ENCODE measurements around the gene RAB3D. TPM values are rescaled to one million over a fixed set of nuclear protein-coding genes. Genes with fewer than 3 reads are reported as not detected.

The RAB3D gene
- polyA plus RNA-seq, 2 donors: 21.7 to 25.7 TPM

- no peaks in the 10 kb centered on the region for H3K36me3 ChIP-seq (ENCODE audit: control insufficient read depth in 2 of 2, insufficient read depth in 2 of 2, low read length in 1 of 2)
- no peaks in the 10 kb centered on the region for H3K9me3 ChIP-seq (ENCODE audit: control insufficient read depth in 2 of 2, insufficient read depth in 1 of 2, low read depth in 1 of 2, low read length in 1 of 2)
- 81 to 86% methylated on average over 4 of the region's 4 CpGs for WGBS, 2 donors
- H3K27me3 ChIP-seq (ENCODE audit: control insufficient read depth in 1 of 2, insufficient read depth in 2 of 2, low read length in 2 of 2): no peaks in the 10 kb centered on the region
- no peak overlapping the region for H3K27ac ChIP-seq (ENCODE audit: low read depth in 2 of 2, low read length in 1 of 2)
- peaks cover 0 to 2% of the 10 kb centered on the region in 2 donors for H3K4me1 ChIP-seq (ENCODE audit: control insufficient read depth in 2 of 2, insufficient read depth in 2 of 2, low read length in 1 of 2)
- H3K4me3 ChIP-seq (ENCODE audit: low read depth in 1 of 2, low read length in 2 of 2): no peak overlapping the region
Measured at GRCh38 chr19:11290256-11290655, 49.2 kb downstream of the RAB3D start.

- no peak overlapping the region for H3K4me3 ChIP-seq (ENCODE audit: low read depth in 1 of 2, low read length in 2 of 2)
- peaks cover 0 to under 1% of the 10 kb centered on the region in 2 donors for H3K4me1 ChIP-seq (ENCODE audit: control insufficient read depth in 2 of 2, insufficient read depth in 2 of 2, low read length in 1 of 2)
- H3K27me3 ChIP-seq (ENCODE audit: control insufficient read depth in 1 of 2, insufficient read depth in 2 of 2, low read length in 2 of 2): no peaks in the 10 kb centered on the region
- H3K9me3 ChIP-seq (ENCODE audit: control insufficient read depth in 2 of 2, insufficient read depth in 1 of 2, low read depth in 1 of 2, low read length in 1 of 2): no peaks in the 10 kb centered on the region
- no peak overlapping the region for H3K27ac ChIP-seq (ENCODE audit: low read depth in 2 of 2, low read length in 1 of 2)
- 68 to 76% methylated on average over 7 of the region's 7 CpGs for WGBS, 2 donors
- no peaks in the 10 kb centered on the region for H3K36me3 ChIP-seq (ENCODE audit: control insufficient read depth in 2 of 2, insufficient read depth in 2 of 2, low read length in 1 of 2)
Measured at GRCh38 chr19:11288349-11288748, 51.1 kb downstream of the RAB3D start.

- H3K27me3 ChIP-seq (ENCODE audit: control insufficient read depth in 1 of 2, insufficient read depth in 2 of 2, low read length in 2 of 2): no peaks in the 10 kb centered on the region
- no peaks in the 10 kb centered on the region for H3K4me1 ChIP-seq (ENCODE audit: control insufficient read depth in 2 of 2, insufficient read depth in 2 of 2, low read length in 1 of 2)
- H3K36me3 ChIP-seq (ENCODE audit: control insufficient read depth in 2 of 2, insufficient read depth in 2 of 2, low read length in 1 of 2): no peaks in the 10 kb centered on the region
- WGBS, 2 donors: 50 to 58% methylated on average over 6 of the region's 6 CpGs
- H3K4me3 ChIP-seq (ENCODE audit: low read depth in 1 of 2, low read length in 2 of 2): no peak overlapping the region
- no peaks in the 10 kb centered on the region for H3K9me3 ChIP-seq (ENCODE audit: control insufficient read depth in 2 of 2, insufficient read depth in 1 of 2, low read depth in 1 of 2, low read length in 1 of 2)
- no peak overlapping the region for H3K27ac ChIP-seq (ENCODE audit: low read depth in 2 of 2, low read length in 1 of 2)
Measured at GRCh38 chr19:11286312-11286974, 53.0 kb downstream of the RAB3D start.

GRCh38 chr19:11284515-11284914 lies 54.9 kb downstream of the RAB3D start:
- 68 to 69% methylated on average over 6 of the region's 6 CpGs for WGBS, 2 donors
- Histone ChIP-seq H3K27me3 (ENCODE audit: control insufficient read depth in 1 of 2, insufficient read depth in 2 of 2, low read length in 2 of 2) (no peaks in the 10 kb centered on the region), H3K4me1 (ENCODE audit: control insufficient read depth in 2 of 2, insufficient read depth in 2 of 2, low read length in 1 of 2) (no peaks in the 10 kb centered on the region), H3K36me3 (ENCODE audit: control insufficient read depth in 2 of 2, insufficient read depth in 2 of 2, low read length in 1 of 2) (no peaks in the 10 kb centered on the region), H3K27ac (ENCODE audit: low read depth in 2 of 2, low read length in 1 of 2) (no peak overlapping the region), H3K4me3 (ENCODE audit: low read depth in 1 of 2, low read length in 2 of 2) (no peak overlapping the region), H3K9me3 (ENCODE audit: control insufficient read depth in 2 of 2, insufficient read depth in 1 of 2, low read depth in 1 of 2, low read length in 1 of 2) (no peaks in the 10 kb centered on the region)

GRCh38 chr19:11281356-11282049 lies 58.0 kb downstream of the RAB3D start:
- Histone ChIP-seq H3K27me3 (ENCODE audit: control insufficient read depth in 1 of 2, insufficient read depth in 2 of 2, low read length in 2 of 2) (no peaks in the 10 kb centered on the region), H3K4me3 (ENCODE audit: low read depth in 1 of 2, low read length in 2 of 2) (no peak overlapping the region), H3K9me3 (ENCODE audit: control insufficient read depth in 2 of 2, insufficient read depth in 1 of 2, low read depth in 1 of 2, low read length in 1 of 2) (no peaks in the 10 kb centered on the region), H3K27ac (ENCODE audit: low read depth in 2 of 2, low read length in 1 of 2) (no peak overlapping the region), H3K4me1 (ENCODE audit: control insufficient read depth in 2 of 2, insufficient read depth in 2 of 2, low read length in 1 of 2) (no peaks in the 10 kb centered on the region), H3K36me3 (ENCODE audit: control insufficient read depth in 2 of 2, insufficient read depth in 2 of 2, low read length in 1 of 2) (no peaks in the 10 kb centered on the region)
- 46 to 57% methylated on average over 11 of the region's 11 CpGs for WGBS, 2 donors

GRCh38 chr19:11279505-11280236 lies 59.8 kb downstream of the RAB3D start:
- Histone ChIP-seq H3K9me3 (ENCODE audit: control insufficient read depth in 2 of 2, insufficient read depth in 1 of 2, low read depth in 1 of 2, low read length in 1 of 2) (no peaks in the 10 kb centered on the region), H3K4me1 (ENCODE audit: control insufficient read depth in 2 of 2, insufficient read depth in 2 of 2, low read length in 1 of 2) (no peaks in the 10 kb centered on the region), H3K4me3 (ENCODE audit: low read depth in 1 of 2, low read length in 2 of 2) (no peak overlapping the region), H3K27ac (ENCODE audit: low read depth in 2 of 2, low read length in 1 of 2) (no peak overlapping the region), H3K27me3 (ENCODE audit: control insufficient read depth in 1 of 2, insufficient read depth in 2 of 2, low read length in 2 of 2) (no peaks in the 10 kb centered on the region), H3K36me3 (ENCODE audit: control insufficient read depth in 2 of 2, insufficient read depth in 2 of 2, low read length in 1 of 2) (no peaks in the 10 kb centered on the region)
- WGBS, 2 donors: 72 to 74% methylated on average over 5 of the region's 5 CpGs

GRCh38 chr19:11278670-11279069 lies 60.8 kb downstream of the RAB3D start:
- 43 to 55% methylated on average over 6 of the region's 6 CpGs for WGBS, 2 donors

GRCh38 chr19:11274533-11275086 lies 64.8 kb downstream of the RAB3D start:
- H3K36me3 ChIP-seq (ENCODE audit: control insufficient read depth in 2 of 2, insufficient read depth in 2 of 2, low read length in 1 of 2): no peaks in the 10 kb centered on the region
- H3K9me3 ChIP-seq (ENCODE audit: control insufficient read depth in 2 of 2, insufficient read depth in 1 of 2, low read depth in 1 of 2, low read length in 1 of 2): no peaks in the 10 kb centered on the region
- H3K27ac ChIP-seq (ENCODE audit: low read depth in 2 of 2, low read length in 1 of 2): no peak overlapping the region
- WGBS, 2 donors: 72 to 73% methylated on average over 4 of the region's 4 CpGs
- no peak overlapping the region for H3K4me3 ChIP-seq (ENCODE audit: low read depth in 1 of 2, low read length in 2 of 2)
- no peaks in the 10 kb centered on the region for H3K4me1 ChIP-seq (ENCODE audit: control insufficient read depth in 2 of 2, insufficient read depth in 2 of 2, low read length in 1 of 2)
- no peaks in the 10 kb centered on the region for H3K27me3 ChIP-seq (ENCODE audit: control insufficient read depth in 1 of 2, insufficient read depth in 2 of 2, low read length in 2 of 2)

More at GRCh38 chr19:11278670-11279069, 60.8 kb downstream of the RAB3D start:
- no peak overlapping the region for H3K4me3 ChIP-seq (ENCODE audit: low read depth in 1 of 2, low read length in 2 of 2)
- H3K27me3 ChIP-seq (ENCODE audit: control insufficient read depth in 1 of 2, insufficient read depth in 2 of 2, low read length in 2 of 2): no peaks in the 10 kb centered on the region
- H3K4me1 ChIP-seq (ENCODE audit: control insufficient read depth in 2 of 2, insufficient read depth in 2 of 2, low read length in 1 of 2): no peaks in the 10 kb centered on the region
- no peak overlapping the region for H3K27ac ChIP-seq (ENCODE audit: low read depth in 2 of 2, low read length in 1 of 2)
- H3K36me3 ChIP-seq (ENCODE audit: control insufficient read depth in 2 of 2, insufficient read depth in 2 of 2, low read length in 1 of 2): no peaks in the 10 kb centered on the region
- H3K9me3 ChIP-seq (ENCODE audit: control insufficient read depth in 2 of 2, insufficient read depth in 1 of 2, low read depth in 1 of 2, low read length in 1 of 2): no peaks in the 10 kb centered on the region

- Histone ChIP-seq H3K27me3 (ENCODE audit: control insufficient read depth in 1 of 2, insufficient read depth in 2 of 2, low read length in 2 of 2) (no peaks in the 10 kb centered on the region), H3K9me3 (ENCODE audit: control insufficient read depth in 2 of 2, insufficient read depth in 1 of 2, low read depth in 1 of 2, low read length in 1 of 2) (no peaks in the 10 kb centered on the region), H3K4me3 (ENCODE audit: low read depth in 1 of 2, low read length in 2 of 2) (no peak overlapping the region), H3K36me3 (ENCODE audit: control insufficient read depth in 2 of 2, insufficient read depth in 2 of 2, low read length in 1 of 2) (no peaks in the 10 kb centered on the region), H3K27ac (ENCODE audit: low read depth in 2 of 2, low read length in 1 of 2) (no peak overlapping the region), H3K4me1 (ENCODE audit: control insufficient read depth in 2 of 2, insufficient read depth in 2 of 2, low read length in 1 of 2) (no peaks in the 10 kb centered on the region)
- 76 to 87% methylated on average over 5 of the region's 5 CpGs for WGBS, 2 donors
Measured at GRCh38 chr19:11273989-11274388, 65.5 kb downstream of the RAB3D start.

Data from esophagus (tissue), 2 donors.